HG02852 (cell line): ENCODE results near the gene TXNDC9.
"Not testable (repeated sequence)": the region's sequence is repeated elsewhere in the genome, so short reads cannot be mapped to it uniquely, and the experiment has no call there.

Experiments
- ATAC-seq: cut with Tn5 transposase; IDR thresholded peaks from one replicate; pipeline ENCODE4 v1.9.1; 2021; ENCODE audit warnings: mild to moderate bottlenecking, moderate library complexity; ENCODE audit not compliant: unreplicated experiment

The TXNDC9 gene, protein sequence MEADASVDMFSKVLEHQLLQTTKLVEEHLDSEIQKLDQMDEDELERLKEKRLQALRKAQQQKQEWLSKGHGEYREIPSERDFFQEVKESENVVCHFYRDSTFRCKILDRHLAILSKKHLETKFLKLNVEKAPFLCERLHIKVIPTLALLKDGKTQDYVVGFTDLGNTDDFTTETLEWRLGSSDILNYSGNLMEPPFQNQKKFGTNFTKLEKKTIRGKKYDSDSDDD

DNA sequence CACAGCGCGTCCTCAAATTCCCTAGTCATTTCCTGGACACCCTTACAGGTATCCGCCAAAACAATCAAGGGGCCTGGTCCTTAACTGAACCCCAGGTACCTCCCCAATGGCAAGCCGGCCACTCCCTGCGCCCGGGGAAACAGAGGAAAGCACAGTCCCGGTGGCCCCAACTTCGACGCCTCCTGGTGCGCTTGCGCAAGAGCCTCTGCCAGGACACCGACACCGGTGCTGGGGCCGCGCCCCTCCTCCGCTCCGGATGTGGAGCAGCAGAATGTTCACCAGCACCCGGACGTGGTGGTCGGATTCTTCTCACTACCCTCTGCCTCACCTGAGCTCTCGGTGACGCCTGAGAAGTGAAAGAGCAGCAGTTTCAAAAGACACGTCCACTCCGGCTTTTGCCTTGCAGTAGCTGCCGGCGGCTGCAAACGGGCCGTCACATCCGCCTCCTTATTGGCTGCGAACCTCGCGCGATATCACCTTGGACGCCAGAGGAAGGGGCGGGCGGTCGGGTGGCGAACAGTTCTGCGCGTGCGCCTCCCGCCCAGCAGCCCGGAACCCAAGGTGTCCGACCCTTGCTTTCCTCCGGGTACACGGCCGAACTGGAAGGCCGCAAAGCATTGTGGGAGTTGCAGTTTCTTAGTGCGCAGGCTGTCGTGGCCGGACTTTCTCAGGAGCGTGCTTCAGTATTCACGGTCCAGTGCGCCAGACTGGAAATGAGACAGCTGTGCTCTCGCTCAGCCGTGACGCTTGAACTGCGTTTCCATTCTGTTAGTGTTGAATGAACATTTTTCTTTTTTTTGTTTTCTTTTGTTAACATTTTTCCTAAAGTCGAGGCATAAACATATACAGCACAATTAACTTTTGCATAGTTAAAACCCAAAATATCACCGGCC, at the start of gene TXNDC9:
Gene TXNDC9 (minus strand): TSS at position 423 of the 893 bp plus-strand sequence. CDS start 3,123 bp downstream, outside the sequence.
- ATAC-seq, result peak; percentile 73

DNA sequence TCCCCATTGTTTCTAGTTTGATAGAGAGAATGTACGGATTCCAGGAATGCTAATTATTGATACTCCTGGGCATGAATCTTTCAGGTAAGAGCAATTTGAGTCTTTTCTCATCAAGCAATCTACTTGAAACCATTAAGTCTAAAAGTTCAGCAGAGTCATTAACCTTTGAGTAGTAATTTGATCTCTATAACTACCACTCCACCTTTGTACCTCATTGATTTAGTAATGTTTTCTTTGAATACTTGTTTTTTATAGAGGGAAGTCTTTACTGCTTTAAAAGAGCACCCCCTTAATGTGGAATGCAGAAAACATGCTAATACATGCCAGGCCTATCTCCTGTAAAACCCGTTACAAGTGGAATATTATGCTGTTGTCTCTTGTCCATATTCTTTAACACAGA, 46.0 kb upstream of the TXNDC9 start:
- ATAC-seq, result no peak

GRCh38 chr2:99380376-99381010, 44.4 kb upstream of the TXNDC9 start:
- ATAC-seq, result no peak

DNA sequence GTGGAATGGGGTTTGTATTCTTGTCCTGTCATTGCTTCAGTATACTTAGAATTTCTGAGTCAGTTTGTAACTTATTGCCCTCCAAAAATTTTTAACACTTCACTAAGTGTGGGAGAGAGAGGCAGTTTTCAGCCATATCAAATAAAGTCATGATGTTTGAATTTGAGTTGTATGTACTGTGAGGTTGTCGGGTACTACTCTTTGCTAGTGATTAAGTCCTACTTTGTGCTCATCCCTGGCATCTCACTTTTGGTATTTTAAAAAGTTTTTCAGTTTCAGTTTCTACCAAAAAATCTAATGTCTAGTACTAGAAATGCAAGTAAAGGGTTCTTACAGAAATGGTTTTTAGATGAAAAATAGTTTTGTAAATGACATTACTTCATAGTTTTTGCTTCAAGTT, 41.7 kb upstream of the TXNDC9 start:
- ATAC-seq, result no peak

- no peak for ATAC-seq
These were observed 40.2 kb upstream of the TXNDC9 start for GRCh38 chr2:99376254-99376864.

DNA sequence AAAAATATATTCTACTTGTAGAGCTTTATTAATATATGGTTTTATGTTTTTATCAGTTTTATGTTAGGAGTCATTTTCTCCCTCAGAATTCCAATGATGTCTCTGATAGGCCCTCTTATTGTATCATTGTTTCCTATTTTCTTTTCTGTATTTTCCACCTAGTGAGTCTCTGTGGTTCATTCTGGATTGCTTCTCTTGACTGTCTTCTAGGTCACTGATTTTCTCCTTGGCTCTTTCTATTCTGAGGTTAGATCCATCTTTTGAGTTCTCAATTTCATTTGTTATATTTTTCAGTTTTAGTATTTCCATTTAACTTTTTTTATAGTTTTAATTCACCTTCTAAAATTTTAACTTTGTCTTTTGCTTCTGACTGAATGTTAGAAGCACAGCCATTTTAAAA, 38.6 kb upstream of the TXNDC9 start:
- ATAC-seq, result no peak

- ATAC-seq, result no peak
These were observed 37.0 kb upstream of the TXNDC9 start for GRCh38 chr2:99373144-99373543.

DNA sequence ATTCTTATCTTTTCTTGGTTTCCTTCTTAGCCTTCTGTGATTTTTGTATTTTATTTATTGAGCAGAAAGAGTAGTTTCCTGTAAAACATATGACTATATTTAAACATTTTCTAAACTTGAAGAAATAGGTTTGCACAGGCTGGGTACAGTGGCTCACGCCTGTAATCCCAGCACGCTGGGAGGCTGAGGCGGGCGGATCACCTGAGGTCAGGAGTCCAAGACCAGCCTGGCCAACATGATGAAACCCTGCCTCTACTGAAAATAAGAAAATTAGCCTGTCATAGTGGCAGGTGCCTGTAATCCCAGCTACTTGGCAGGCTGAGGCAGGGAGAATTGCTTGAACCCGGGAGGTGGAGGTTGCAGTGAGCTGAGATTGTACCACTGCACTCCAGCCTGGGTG, 32.7 kb upstream of the TXNDC9 start:
- not testable (repeated sequence) for ATAC-seq

DNA sequence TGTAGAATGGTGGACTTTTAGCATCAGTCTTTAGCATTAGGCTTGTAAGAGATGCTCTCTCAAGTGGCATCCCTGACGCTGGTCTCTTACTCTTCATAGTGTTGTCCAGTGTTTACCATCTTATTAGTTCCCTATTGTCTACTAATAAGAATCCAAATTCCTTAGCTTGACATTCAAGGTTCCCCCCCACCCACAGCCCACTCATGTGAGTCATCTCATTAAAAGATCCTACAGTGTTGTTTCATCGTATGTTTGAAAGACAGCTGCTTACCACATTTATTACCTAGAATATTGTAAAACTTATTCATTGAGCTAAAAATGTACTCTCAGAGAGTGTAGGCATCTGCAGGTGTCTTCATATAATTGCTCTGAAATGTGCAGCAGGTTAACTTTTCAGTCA, 29.5 kb upstream of the TXNDC9 start:
- no peak for ATAC-seq

DNA sequence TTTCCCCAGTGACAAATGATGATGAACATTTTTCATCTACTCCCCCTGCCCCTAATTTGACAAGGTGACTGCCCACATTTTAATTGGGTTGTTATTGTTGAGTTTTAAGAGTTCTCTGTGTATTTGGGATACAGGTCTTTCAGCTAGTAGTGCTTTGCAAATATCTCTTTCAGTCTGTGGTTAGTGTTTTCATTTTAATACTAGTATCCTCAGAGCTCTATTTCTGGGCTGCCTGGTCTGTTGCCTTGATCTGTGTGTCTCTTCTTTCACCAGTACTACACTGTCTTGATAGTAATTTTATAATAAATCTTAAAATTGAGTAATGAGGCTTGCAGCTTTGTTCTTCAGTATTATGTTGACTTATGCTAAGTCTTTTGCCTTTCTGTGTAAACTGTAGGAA, 20.7 kb upstream of the TXNDC9 start:
- peak; percentile 51 for ATAC-seq

GRCh38 chr2:99354825-99355224, 18.7 kb upstream of the TXNDC9 start:
- ATAC-seq, result not testable (repeated sequence)

DNA sequence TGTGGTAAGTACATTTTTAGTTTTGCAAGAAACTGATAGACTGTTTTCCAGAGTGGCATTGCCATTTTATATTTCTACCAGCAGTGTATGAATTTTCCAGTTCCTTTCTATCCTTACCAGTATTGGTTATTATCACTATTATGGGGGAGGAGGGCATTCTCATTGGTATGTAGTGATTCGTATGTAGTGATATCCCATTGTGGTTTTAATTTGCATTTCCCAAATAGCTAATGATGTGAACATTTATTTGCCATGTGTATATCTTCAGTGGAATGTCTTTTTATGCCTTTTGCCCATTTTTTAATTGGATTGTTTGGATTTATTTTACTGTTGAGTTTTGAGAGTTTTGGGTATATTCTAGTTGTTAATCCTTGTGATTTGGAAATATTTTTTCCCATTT, 17.9 kb upstream of the TXNDC9 start:
- no peak for ATAC-seq

DNA sequence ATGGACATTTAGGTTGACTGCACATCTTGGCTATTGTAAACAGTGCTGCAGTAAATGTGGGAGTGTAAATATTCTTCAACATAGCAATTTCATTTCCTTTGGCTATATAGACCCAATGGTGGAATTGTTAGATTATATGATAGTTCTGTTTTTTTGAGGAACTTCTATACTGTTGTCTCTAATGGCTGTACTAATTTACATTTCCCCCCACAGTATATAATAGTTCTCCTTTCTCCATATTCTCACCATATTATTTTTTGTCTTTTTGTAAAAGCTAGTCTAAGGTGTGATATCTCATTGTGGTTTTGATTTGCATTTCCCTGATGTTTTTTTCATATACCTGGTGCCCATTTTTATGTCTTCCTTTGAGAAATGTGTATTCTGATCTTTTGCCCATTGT, 14.1 kb upstream of the TXNDC9 start:
- no peak for ATAC-seq

DNA sequence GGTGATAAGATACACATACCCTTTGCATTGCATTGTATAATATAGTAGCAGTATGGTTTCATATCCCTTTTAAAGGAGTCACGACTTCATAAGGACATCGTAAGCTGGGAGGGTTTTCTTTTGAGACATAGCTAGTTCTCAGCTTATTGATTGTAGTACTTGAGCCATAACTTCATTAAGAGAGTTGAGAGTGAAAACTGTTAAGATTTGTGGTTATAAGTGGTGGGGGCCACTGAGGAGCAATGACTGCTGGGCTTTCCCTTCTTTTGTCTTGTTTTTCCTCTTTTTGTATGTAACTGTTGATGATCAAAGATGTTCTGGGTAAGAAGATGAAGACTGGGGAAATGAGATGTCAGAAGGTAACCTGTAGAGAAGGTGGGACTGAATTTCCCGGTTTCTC, 12.0 kb upstream of the TXNDC9 start:
- ATAC-seq, result peak; percentile 79

- no peak for ATAC-seq
These were observed 10.1 kb upstream of the TXNDC9 start for GRCh38 chr2:99346218-99346617.

DNA sequence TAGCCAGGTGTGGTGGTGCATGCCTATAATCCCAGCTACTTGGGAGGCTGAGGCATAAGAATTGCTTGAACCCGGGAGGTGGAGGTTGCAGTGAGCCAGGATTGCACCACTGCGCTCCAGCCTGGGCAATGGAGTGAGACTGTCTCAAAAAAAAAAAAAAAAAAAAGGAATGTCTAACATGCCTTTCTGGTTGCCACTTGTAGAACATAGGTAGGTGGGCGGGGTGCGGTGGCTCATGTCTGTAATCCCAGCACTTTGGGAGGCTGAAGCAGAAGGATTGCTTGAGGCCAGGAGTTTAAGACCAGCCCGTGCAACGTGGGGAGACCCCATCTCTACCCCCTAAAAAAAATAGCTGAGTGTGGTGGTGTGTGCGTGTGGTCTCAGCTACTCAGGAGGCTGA, 9.3 kb upstream of the TXNDC9 start:
- not testable (repeated sequence) for ATAC-seq

- no peak for ATAC-seq
These were observed 6.4 kb upstream of the TXNDC9 start for GRCh38 chr2:99342536-99342935.

- no peak for ATAC-seq
These were observed 4.6 kb upstream of the TXNDC9 start for GRCh38 chr2:99340669-99341236.

DNA sequence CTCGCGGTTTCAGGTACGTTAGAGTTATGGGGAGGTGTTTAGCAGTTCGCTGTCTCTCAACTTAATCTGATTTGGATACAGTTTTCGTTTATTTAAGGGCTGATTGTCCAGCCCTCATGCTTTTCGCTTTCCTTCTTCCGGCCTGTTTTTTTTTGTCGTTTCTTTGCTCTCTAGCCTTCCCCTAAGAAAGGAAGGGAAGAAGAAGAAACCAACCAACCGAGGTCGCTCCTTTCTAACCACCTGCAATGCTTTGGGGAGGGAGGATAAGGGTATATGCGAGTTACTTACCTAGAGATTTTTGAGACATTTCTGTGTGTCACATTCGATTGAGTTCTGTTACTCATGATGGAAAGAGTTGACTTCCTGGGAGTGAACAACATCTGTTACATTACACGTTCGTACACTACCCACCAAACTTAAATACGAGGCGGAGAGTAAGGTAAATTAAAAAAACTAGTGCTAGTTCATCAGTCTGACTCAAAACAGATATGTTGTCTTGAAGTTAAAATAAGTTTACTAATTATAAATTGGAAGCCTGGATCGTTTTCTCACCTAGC, 2.0 kb upstream of the TXNDC9 start:
- no peak for ATAC-seq

DNA sequence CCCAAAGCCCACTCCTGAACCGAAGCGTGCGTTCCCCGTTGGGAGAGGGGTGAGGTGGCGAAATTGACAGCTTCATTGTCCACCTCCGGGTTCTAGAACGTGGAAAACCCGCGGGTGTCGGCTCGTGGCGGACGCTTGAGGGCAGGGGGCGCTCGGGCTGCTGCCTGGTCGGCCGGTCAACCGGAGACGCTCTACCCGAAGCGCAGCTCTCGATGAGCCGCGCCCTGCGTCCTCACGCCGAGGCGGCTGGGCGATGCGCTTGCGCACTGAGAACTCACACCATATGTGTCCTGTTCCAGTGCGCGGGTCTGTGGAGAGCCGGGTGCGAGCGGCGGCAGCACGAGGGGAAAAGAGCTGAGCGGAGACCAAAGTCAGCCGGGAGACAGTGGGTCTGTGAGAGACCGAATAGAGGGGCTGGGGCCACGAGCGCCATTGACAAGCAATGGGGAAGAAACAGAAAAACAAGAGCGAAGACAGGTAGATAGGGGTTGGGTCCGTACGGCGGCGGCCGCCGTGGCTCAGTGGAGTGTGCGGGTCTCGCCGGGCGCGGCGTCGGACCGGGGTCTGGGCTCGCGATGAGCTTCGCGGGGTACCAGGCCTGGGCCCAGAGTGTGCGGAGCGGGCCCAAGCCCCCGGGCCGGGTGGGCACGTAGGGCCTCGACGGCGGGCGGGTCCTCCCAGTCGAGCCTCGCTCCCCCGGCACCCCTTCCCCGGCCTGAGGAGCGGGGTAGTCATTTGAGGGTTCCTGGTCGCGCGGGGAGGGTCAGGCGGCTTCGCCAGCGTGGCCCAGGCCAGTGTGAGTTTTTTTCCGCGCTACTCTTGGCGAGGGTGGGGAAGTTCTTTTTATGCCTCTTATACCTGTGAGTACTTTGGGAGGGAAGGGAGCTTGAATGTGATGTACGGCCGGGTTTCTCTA, 1.2 kb upstream of the TXNDC9 start, which contains the start of gene EIF5B:
Gene EIF5B (plus strand): TSS at position 277 of the 916 bp plus-strand sequence. CDS start 166 bp downstream, at position 443.
- ATAC-seq, result peak; percentile 60
